ENCODE measurements around the gene PDE8A.

Gene PDE8A

DNA sequence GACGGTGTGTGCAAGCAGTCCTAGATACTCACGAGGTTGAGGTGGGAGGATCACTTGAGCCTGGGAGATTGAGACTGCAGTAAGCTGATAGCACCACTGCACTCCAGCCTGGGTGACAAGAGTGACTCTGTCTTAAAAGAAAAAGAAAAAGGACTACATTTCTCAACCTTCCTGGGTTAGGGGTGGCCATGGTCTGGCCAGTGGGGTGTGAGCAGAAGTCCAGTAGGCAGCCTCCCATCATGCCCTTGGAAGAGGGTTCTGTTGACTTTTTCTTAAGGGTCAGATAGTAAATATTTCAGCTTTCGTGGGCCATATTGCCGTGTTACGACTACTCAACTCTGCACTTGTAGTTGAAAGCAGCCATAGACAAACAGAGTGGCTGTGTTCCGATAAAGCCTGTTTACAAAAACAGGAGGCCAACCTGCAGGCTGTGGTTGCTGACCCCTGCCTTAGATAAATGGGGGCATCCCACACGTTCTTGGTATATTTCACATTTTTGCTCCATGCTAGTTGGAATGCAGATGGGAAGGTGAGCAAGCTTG is 31.0 kb upstream of the PDE8A start:
- no peak for DNase-seq
- Histone ChIP-seq H3K4me3 (ENCODE audit: low read length) (no peak overlapping the region), H3K27me3 (replicated peaks; ENCODE audit: insufficient read depth, low read length) (no peaks in the 10 kb centered on the region), H3K9me3 (replicated peaks; ENCODE audit: insufficient read depth, low read length) (no peaks in the 10 kb centered on the region), H2AFZ (ENCODE audit: low read length) (no peak overlapping the region), H4K20me1 (ENCODE audit: insufficient read depth, low read length) (no peaks in the 10 kb centered on the region), H3K4me2 (ENCODE audit: low read depth, low read length) (no peak overlapping the region), H3K4me1 (ENCODE audit: low read length) (no peaks in the 10 kb centered on the region), H3K9ac (ENCODE audit: low read length) (no peak overlapping the region), H3K79me2 (ENCODE audit: low read length) (no peaks in the 10 kb centered on the region), H3K9me2 (replicated peaks; ENCODE audit: insufficient read depth, low read length) (no peaks in the 10 kb centered on the region), H3F3A (ENCODE audit: insufficient read depth, low read length) (no peaks in the 10 kb centered on the region), H3K27ac (ENCODE audit: low read length) (no peak overlapping the region), H3K36me3 (replicated peaks; ENCODE audit: insufficient read depth, low read length) (no peaks in the 10 kb centered on the region)
- TF ChIP-seq EZH2 (optimal IDR thresholded peaks at IDR 0.05; ENCODE audit: low read depth, low read length) (no peak), EZH2phosphoT487 (IDR thresholded peaks at IDR 0.05; ENCODE audit: low read length) (no peak)
- TF ChIP-seq, protein P1, sequence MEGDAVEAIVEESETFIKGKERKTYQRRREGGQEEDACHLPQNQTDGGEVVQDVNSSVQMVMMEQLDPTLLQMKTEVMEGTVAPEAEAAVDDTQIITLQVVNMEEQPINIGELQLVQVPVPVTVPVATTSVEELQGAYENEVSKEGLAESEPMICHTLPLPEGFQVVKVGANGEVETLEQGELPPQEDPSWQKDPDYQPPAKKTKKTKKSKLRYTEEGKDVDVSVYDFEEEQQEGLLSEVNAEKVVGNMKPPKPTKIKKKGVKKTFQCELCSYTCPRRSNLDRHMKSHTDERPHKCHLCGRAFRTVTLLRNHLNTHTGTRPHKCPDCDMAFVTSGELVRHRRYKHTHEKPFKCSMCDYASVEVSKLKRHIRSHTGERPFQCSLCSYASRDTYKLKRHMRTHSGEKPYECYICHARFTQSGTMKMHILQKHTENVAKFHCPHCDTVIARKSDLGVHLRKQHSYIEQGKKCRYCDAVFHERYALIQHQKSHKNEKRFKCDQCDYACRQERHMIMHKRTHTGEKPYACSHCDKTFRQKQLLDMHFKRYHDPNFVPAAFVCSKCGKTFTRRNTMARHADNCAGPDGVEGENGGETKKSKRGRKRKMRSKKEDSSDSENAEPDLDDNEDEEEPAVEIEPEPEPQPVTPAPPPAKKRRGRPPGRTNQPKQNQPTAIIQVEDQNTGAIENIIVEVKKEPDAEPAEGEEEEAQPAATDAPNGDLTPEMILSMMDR (IDR thresholded peaks at IDR 0.05; ENCODE audit: low read length) = no peak

DNA sequence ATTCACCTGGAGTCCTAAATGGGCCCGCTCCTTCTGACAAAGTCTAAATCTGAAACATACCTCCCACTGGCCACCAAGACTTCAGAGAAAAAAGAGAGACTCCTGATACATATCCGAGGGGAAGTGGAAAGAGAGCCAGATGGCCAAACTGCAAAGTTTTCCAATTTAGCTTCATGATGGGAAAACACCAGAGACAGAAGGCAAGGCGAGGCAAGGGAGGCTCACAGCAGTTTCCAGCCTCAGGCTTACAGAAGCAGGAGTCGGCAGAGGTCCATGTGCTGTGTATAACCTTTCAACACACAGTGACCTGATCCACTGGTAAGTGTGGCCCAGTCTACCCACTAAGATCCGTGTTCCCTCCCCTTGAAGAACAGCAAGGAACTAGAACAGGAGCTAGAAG is 29.9 kb upstream of the PDE8A start:
- Histone ChIP-seq H2AFZ (ENCODE audit: low read length) (no peak overlapping the region), H3K9me2 (replicated peaks; ENCODE audit: insufficient read depth, low read length) (no peaks in the 10 kb centered on the region), H3K9me3 (replicated peaks; ENCODE audit: insufficient read depth, low read length) (no peaks in the 10 kb centered on the region), H3F3A (ENCODE audit: insufficient read depth, low read length) (no peaks in the 10 kb centered on the region), H3K4me2 (ENCODE audit: low read depth, low read length) (no peak overlapping the region), H3K9ac (ENCODE audit: low read length) (no peak overlapping the region), H3K4me1 (ENCODE audit: low read length) (no peaks in the 10 kb centered on the region), H4K20me1 (ENCODE audit: insufficient read depth, low read length) (no peaks in the 10 kb centered on the region), H3K27ac (ENCODE audit: low read length) (no peak overlapping the region), H3K4me3 (ENCODE audit: low read length) (no peak overlapping the region), H3K27me3 (replicated peaks; ENCODE audit: insufficient read depth, low read length) (no peaks in the 10 kb centered on the region), H3K79me2 (ENCODE audit: low read length) (no peaks in the 10 kb centered on the region), H3K36me3 (replicated peaks; ENCODE audit: insufficient read depth, low read length) (no peaks in the 10 kb centered on the region)
- no peak for DNase-seq
- TF ChIP-seq EZH2phosphoT487 (IDR thresholded peaks at IDR 0.05; ENCODE audit: low read length) (no peak), EZH2 (optimal IDR thresholded peaks at IDR 0.05; ENCODE audit: low read depth, low read length) (no peak)
- TF ChIP-seq, protein P1 (IDR thresholded peaks at IDR 0.05; ENCODE audit: low read length) = no peak

DNA sequence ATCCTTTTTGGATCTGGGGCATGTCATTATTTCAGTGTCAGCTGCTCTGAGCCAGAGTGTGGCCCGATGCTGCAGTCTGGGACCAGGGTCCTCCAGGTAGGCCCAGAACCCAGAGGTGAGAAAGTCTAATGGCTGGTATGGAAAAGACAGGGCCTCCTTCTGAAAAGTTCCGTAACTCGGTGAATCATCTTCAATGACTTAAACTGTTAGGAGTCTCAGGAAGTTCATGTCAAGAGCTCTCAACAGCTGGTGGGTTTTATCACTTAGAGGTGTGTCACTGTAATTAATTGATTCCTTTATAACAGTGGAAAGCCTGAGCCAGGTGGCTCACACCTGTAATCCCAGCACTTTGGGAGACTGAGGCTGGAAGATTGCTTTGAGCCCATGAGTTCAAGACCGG is 28.5 kb upstream of the PDE8A start:
- no peaks in the 10 kb centered on the region for H3K9me3 ChIP-seq (replicated peaks; ENCODE audit: insufficient read depth, low read length)
- H3K27me3 ChIP-seq (replicated peaks; ENCODE audit: insufficient read depth, low read length) = no peaks in the 10 kb centered on the region
- no peaks in the 10 kb centered on the region for H3K79me2 ChIP-seq (ENCODE audit: low read length)
- no peaks in the 10 kb centered on the region for H3K36me3 ChIP-seq (replicated peaks; ENCODE audit: insufficient read depth, low read length)
- no peaks in the 10 kb centered on the region for H3K9me2 ChIP-seq (replicated peaks; ENCODE audit: insufficient read depth, low read length)
- no peaks in the 10 kb centered on the region for H3K4me1 ChIP-seq (ENCODE audit: low read length)
- H3K27ac ChIP-seq (ENCODE audit: low read length) = no peak overlapping the region
- H3K4me2 ChIP-seq (ENCODE audit: low read depth, low read length) = no peak overlapping the region
- no peak overlapping the region for H3K4me3 ChIP-seq (ENCODE audit: low read length)
- no peaks in the 10 kb centered on the region for H4K20me1 ChIP-seq (ENCODE audit: insufficient read depth, low read length)
- no peak overlapping the region for H3K9ac ChIP-seq (ENCODE audit: low read length)
- H3F3A ChIP-seq (ENCODE audit: insufficient read depth, low read length) = no peaks in the 10 kb centered on the region
- DNase-seq = no peak
- TF ChIP-seq EZH2phosphoT487 (IDR thresholded peaks at IDR 0.05; ENCODE audit: low read length) (no peak), EZH2 (optimal IDR thresholded peaks at IDR 0.05; ENCODE audit: low read depth, low read length) (no peak)
- TF ChIP-seq, protein P1 (IDR thresholded peaks at IDR 0.05; ENCODE audit: low read length) = no peak
- H2AFZ ChIP-seq (ENCODE audit: low read length) = no peak overlapping the region
